Astrocyte (in vitro differentiated cells and primary cell): ENCODE measurements around the gene UBE2M.
"Not testable (repeated sequence)": the region's sequence is repeated elsewhere in the genome, so short reads cannot be mapped to it uniquely, and the experiment has no call there.

Experiments
- CTCF ChIP-seq: IDR thresholded peaks from 2 replicates; pipeline ENCODE4 v1.5.1; 2011; ENCODE audit warnings: low read depth, mild to moderate bottlenecking, inconsistent platforms, low read length, moderate library complexity; ENCODE audit not compliant: insufficient read depth
- EZH2 ChIP-seq: IDR thresholded peaks from 2 replicates; pipeline ENCODE4 v1.6.1; 2012; ENCODE audit warnings: mild to moderate bottlenecking, low read length, inconsistent platforms; ENCODE audit not compliant: insufficient read depth

DNA sequence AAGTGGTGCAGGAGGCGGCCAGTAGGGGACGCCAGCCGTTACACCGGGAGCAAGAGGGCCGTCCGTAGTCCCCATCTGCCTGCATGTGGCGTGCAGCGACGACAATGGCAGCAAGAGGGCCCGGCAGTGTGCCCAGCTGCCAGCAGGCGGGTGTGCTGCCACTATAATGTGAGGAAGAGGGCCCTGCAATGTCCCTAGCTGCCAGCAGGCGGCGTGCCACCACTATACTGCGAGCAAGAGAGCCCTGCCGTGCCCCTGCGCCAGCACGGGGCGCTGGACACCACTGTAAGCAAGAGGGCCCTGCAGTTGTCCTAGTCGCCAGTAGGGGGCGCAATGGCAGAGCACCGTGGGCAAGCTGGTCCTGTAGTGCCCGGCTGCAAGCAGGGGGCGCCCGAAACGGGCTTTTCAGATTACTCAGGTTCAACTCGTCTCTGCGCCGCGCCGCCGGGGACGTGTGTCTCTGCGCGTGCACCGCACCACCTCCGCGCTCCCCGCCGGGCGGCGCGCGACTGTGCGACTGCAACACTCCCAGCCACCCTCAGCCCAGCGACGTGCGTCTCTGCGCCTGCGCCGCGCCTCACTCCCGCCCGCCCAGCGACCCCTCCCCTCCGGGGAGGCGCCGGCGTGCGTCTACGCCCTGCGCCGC lies 48.0 kb upstream of the UBE2M start:
- TF ChIP-seq CTCF, EZH2: not testable (repeated sequence)
